Esophagus mucosa (tissue), 1 donor: ENCODE results near the gene PLD2. TPM values are rescaled to one million over a fixed set of nuclear protein-coding genes. Genes with fewer than 3 reads are reported as not detected.
"Not testable (repeated sequence)": the region's sequence is repeated elsewhere in the genome, so short reads cannot be mapped to it uniquely, and the experiment has no call there.

Source experiments
- ATAC-seq: fragments of 200-7000 bp; cut with Tn5 transposase; one replicate; pipeline ENCODE4 v1.9.1; 2020
- total RNA-seq: library from RNA; stranded (reverse); gene quantifications from one replicate; pipeline ENCODE4 v1.2.4, GENCODE V29; 2023
- donor health status: DM: yes; HTN: yes; CAD: no.

PLD2 gene
- total RNA-seq, 1 donor from 2014 or later: 117 TPM

DNA sequence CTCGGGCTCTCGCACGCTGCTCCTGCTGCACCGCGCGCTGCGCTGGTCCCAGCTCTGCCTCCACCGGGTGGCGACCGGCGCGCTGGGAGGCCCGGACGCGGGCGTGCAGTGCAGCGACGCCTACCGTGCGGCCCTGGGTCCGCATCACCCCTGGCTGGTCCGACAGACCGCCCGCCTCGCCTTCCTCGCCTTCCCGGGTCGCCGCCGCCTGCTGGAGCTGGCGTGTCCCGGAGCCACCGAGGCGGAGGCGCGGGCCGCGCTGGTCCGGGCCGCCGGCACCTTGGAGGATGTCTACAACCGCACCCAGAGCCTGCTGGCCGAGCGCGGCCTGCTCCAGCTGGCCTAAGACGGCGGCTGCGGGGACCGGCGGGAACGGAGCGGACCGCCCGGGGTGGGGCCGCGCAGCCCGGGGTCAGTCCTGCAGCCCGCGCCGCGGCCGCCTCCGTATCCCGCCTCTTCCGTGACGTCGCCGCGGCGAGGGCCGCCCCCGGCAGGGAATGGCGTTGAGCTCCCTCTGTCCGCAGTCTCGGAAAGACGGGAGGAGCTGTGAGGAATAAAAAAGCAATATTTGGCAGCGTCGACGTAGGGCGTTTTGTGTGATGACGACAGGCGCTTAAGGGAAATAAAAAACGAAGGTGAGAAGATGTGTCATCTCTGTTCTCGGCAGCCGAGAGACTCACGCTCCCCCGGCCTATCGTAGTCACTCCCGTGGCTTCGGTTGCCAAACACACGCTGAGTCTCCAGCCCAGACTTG lies 16.8 kb upstream of the PLD2 start:
- peak; percentile 88 for ATAC-seq

DNA sequence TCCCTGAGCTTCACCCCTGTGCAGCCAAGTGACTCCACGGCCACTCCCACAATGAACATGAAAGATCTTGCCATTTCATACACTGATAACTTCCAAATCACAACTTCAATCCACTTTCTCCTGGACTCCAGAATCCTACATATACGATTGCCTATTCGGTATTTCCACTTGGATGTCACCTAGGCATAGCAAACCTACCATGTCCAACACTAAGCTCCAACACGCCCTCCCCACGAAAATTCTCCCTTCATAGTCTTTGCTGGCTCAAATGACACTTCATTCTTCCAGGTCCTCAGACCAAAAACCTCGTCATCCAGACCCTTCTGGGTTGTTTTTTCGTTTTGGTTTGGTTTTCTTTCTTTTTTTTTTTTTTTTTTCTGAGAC lies 16.3 kb upstream of the PLD2 start:
- ATAC-seq: no peak

DNA sequence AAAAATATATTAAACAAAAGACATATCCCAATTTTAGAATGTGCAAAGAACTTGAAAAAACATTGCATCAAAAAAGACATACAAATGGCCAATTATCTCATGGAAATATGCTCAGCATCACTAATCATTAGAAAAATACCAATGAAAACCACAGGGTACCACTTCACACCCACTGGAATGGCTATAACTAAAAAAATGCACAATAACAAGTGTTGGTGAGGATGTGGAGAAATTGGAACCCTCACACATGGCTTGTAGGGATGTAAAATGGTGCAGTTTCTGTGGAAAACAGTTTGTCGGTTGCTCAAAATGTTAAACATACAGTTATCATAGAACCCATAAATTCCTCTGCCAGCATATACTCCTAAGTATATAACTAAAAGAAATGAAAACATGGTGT lies 11.8 kb upstream of the PLD2 start:
- ATAC-seq: no peak

DNA sequence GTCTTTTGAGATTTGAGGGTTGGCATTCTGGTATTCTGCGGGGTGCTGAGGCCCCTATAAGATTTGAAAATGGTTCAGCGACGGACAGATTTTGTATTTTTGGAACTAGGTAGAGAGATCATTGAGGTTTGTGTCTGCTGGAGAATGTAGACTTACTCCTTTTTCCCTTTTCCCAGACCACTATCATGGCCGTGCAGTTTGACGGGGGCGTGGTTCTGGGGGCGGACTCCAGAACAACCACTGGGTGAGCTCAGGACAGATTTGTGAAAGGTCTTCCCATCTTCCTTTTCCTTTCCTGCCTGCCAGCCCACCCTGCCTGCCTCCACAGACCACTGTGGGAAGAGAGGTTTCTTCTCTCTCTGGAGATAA lies 10.4 kb upstream of the PLD2 start:
- peak; percentile 34 for ATAC-seq

GRCh38 chr17:4800462-4801196 lies 6.3 kb upstream of the PLD2 start:
- ATAC-seq: no peak

DNA sequence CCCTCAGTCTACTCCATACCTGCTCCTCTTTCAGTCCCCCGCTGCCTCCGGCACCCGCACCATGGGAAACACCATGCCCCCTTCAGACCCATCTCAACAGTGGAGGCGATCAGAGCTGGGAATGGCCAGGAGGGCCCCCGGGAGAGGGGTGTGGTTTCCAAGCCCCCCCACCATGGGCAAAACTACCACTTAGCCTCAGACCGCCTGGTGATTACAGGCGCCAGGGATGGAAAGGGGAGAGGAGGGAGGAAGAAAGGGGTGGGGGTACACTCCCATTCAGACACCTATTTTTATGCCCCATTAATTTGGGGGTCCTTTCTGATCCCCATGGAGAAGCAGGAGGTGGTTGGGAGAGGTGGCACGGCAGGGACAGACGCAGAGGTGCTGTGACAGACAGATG lies 4.7 kb upstream of the PLD2 start, which contains the start of gene C17orf114:
Gene C17orf114, minus strand, starts transcription at position 101 of the 400 bp plus-strand sequence.
- no peak for ATAC-seq

- no peak for ATAC-seq
Measured at GRCh38 chr17:4806456-4806776, 536 bp upstream of the PLD2 start.

GRCh38 chr17:4807605-4808377 lies 839 bp downstream of the PLD2 start:
- peak; percentile 0 for ATAC-seq

DNA sequence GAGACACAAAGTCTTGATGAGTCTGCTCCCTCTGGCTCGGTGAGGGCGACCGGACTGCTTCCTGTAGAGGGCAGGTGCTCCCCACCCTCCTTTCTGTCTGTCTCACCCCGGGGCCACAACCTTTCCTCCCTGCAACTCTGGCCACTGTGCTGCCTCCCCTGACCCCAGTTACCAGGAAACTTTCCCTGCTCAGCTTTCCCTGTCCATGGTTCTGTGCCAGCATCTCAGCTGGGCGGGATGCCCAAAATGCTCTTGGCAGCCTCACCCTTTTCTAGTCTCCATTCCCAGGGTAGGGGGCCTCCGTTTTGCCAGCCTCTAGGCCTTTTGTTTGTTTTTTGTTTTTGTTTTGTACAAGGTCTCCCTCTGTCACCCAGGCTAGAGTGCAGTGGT lies 1.4 kb downstream of the PLD2 start:
- ATAC-seq: peak; percentile 12

- ATAC-seq: no peak
Measured at GRCh38 chr17:4810696-4811290, 3.8 kb downstream of the PLD2 start.

DNA sequence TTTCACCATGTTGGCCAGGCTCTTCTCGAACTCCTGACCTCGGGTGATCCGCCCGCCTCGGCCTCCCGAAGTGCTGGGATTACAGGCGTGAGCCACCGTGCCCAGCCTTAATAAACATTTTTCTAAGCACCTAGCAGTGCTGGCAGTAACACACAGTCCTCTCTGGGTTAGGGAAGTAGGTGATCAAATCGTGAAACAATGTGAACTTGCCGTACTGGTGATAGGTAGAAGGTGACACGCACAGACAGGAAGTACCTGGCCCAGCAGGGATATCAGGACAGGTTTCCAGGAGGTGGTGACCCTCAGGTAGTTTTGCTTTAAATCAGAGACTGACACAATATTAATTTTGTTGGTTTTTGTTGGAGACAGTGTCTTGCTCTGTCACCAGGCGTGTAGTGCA lies 4.5 kb downstream of the PLD2 start:
- ATAC-seq: peak; percentile 50

DNA sequence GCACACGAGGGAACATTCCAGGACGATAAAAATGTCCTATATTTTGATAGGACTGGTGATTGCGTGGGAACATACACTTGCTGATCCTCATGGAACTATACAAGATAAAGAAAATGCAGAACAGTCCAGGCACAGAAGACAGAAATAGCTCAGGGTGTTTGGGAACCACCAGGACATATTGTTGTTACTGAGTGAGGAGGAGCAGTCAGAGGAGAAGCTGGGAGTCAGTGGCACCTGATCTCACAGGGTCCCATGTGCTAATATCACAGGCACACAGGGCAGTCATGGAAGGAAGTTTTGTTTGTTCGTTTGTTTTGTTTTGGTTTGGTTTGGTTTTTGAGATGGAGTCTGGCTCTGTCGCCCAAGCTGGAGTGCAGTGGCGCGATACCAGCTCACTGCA lies 5.7 kb downstream of the PLD2 start:
- no peak for ATAC-seq

DNA sequence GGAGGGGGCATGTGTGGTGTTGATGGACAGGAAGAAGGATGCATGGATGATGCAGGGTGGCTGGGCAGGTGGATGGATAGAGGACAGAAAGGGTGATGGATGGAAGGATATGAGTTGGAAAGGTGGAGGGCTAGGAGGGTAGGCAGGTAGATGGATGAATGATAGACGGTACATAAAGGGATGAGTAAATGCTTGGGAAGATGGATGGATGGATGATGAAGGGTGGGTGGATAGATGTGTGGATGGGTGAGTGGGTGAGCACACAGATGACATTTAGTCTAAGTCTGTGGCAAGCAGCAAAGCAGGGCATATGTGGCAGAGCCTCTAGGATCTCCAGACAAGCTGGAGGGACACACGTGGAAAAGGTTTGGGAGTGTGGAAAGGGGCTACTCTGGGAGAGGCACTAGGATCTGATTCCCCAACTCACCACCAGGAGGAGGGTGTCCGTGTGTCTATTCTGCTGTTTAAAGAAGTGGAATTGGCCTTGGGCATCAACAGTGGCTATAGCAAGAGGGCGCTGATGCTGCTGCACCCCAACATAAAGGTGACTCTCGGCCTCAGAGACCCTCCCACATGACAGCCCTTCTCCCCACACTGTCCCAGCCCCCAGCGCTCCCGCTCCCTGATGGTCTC lies 8.2 kb downstream of the PLD2 start:
- ATAC-seq: no peak

GRCh38 chr17:4816826-4817225 lies 9.9 kb downstream of the PLD2 start:
- ATAC-seq: no peak

DNA sequence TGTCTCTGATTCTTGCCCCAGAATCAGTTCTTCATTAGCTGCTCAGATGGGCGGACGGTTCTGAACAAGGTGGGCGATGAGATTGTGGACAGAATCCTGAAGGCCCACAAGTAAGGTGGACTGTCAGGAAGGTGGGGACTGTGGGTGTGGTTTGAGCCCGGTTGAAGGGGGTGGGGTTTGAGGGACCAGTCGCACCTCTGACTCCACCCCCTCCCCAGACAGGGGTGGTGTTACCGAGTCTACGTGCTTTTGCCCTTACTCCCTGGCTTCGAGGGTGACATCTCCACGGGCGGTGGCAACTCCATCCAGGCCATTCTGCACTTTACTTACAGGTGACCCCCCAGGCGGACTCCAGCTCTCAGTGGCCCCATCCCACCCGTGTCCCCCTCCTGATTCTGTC lies 11.3 kb downstream of the PLD2 start:
- no peak for ATAC-seq

DNA sequence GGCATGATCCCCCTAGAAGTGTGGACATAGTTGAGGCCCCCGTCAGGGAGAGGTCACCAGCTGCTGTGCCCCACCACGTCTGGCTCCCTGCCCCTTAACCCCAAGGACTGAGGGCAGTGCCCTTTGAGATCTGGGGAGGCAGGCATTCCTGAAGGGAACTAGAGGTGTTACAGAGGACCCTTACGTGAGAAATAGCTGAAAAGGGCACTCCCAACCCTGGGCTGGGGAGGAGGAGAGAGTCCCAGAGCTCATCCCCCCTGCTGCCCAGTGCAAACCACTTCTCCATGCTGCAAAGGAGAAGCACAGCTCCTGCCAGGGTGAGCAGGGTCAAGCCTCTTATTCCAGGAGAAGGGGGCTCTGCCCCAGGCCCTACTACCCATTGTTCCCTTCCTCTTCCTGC lies 15.9 kb downstream of the PLD2 start:
- ATAC-seq: no peak

DNA sequence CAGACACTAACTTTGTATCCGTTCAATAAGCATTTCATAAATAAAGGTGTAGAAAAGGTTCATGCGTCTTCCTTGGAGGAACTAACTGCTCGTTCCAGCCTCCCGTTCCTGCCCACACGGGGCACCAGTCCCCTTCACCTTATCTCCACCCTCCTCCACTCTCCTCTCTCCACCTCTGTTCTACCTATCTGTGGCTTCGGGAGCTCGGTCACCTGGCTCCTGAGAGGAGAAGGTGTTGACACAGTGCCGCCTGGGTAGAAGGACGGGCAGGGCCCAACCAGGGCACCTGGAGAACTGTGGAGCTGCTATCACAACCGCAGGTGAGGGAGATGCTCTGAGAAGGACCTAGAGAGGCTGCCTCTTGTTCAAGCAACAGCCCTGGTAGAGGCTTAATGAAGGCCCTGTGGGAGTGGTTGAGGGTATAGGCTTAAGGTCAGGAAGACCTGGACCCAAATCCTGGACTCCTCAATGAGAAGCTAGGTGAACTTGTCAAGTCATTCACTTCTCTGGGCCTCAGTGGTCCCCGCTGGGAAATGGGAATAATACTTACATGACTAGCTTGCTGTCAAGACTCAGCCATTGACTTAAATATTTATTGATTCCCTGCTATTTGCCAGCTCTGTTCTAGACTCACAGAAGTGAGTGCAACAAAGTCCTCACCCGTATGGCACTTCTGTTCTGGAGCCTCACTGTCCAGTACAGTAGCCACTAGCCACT lies 16.6 kb downstream of the PLD2 start:
- ATAC-seq: peak; percentile 9

- ATAC-seq: peak; percentile 20
Measured at GRCh38 chr17:4827399-4827798, 20.4 kb downstream of the PLD2 start.

- not testable (repeated sequence) for ATAC-seq
Measured at GRCh38 chr17:4832829-4833177, 25.9 kb downstream of the PLD2 start.

DNA sequence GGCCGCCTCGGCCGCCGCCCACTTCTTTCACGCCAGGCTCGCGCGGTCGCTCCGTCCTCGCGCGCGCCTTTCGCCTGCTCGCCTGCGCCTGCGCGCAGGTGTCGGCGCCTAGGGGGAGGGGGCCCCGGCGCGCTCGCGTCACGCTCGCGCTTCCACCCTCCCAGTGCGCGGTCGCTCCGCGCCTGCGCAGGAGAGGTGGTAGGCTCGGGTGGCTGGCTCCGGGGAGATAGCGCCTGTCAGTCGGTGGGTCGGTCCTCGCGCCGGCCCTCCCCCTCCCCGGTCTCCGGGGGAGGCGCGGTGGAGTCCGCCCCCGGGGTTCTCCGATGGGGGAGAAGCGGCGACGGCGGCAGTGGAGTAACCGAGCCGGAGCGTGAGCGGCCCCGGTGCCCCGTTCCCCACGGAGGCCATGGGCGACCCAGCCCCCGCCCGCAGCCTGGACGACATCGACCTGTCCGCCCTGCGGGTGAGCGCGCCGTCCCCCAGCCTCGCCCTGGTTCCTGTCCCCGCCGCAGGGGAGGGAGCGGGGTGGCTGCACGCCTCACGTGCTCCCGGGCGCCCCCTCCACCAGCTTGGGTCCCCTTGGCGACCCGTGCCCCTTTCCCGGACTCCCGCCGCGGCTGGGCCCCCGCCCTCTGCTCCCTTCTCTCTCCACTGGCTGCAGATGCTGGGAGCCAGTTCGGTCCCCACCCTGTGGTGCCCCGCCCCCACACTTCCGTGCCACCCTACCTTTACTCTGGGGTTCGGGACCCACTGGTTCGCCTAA lies 26.4 kb downstream of the PLD2 start, which contains the start of gene MINK1:
Gene MINK1, plus strand, starts transcription at position 163 of the 763 bp plus-strand sequence. Its CDS starts 244 bp downstream, at position 407.
- ATAC-seq: peak; percentile 98
